ENCODE results near the gene SEC11A.
"Not testable (repeated sequence)": the region's sequence is repeated elsewhere in the genome, so short reads cannot be mapped to it uniquely, and the experiment has no call there.

Gene SEC11A

GRCh38 chr15:84716036-84716732 is at the start of gene SEC11A:
SEC11A (minus strand) TSS chr15:84716139; CDS start chr15:84716075, 64 bp downstream.
- peak; percentile 90 to 91 for DNase-seq (ENCODE audit: low read depth in 2 of 2)

GRCh38 chr15:84765675-84766074 is 49.7 kb upstream of the SEC11A start:
- DNase-seq (ENCODE audit: low read depth in 2 of 2): no peak

- DNase-seq (ENCODE audit: low read depth in 2 of 2): no peak
Observed at GRCh38 chr15:84764989-84765388, 49.0 kb upstream of the SEC11A start.

GRCh38 chr15:84764585-84764984 is 48.6 kb upstream of the SEC11A start:
- no peak for DNase-seq (ENCODE audit: low read depth in 2 of 2)

GRCh38 chr15:84762840-84763572 is 47.1 kb upstream of the SEC11A start:
- no peak for DNase-seq (ENCODE audit: low read depth in 2 of 2)

- no peak for DNase-seq (ENCODE audit: low read depth in 2 of 2)
Observed at GRCh38 chr15:84761607-84762131, 45.7 kb upstream of the SEC11A start.

- DNase-seq (ENCODE audit: low read depth in 2 of 2): no peak
Observed at GRCh38 chr15:84760219-84760618, 44.3 kb upstream of the SEC11A start.

- no peak for DNase-seq (ENCODE audit: low read depth in 2 of 2)
Observed at GRCh38 chr15:84759018-84759417, 43.1 kb upstream of the SEC11A start.

GRCh38 chr15:84755736-84756527 is 40.0 kb upstream of the SEC11A start:
- DNase-seq (ENCODE audit: low read depth in 2 of 2): no peak

GRCh38 chr15:84754889-84755288 is 39.0 kb upstream of the SEC11A start:
- DNase-seq (ENCODE audit: low read depth in 2 of 2): not testable (repeated sequence)

- DNase-seq (ENCODE audit: low read depth in 2 of 2): no peak
Observed at GRCh38 chr15:84752700-84753099, 36.8 kb upstream of the SEC11A start.

- no peak for DNase-seq (ENCODE audit: low read depth in 2 of 2)
Observed at GRCh38 chr15:84752195-84752594, 36.3 kb upstream of the SEC11A start.

- not testable (repeated sequence) for DNase-seq (ENCODE audit: low read depth in 2 of 2)
Observed at GRCh38 chr15:84751721-84752120, 35.8 kb upstream of the SEC11A start.

- DNase-seq (ENCODE audit: low read depth in 2 of 2): no peak
Observed at GRCh38 chr15:84750583-84751092, 34.7 kb upstream of the SEC11A start.

GRCh38 chr15:84749111-84749991 is 33.4 kb upstream of the SEC11A start:
- peak in 1 of 2 donors; percentile 30 for DNase-seq (ENCODE audit: low read depth in 2 of 2)

GRCh38 chr15:84748274-84749110 is 32.6 kb upstream of the SEC11A start, which contains the start of gene ZNF592:
ZNF592 (plus strand) TSS chr15:84748592; CDS start chr15:84782676, 34,084 bp downstream.
- DNase-seq (ENCODE audit: low read depth in 2 of 2): peak; percentile 64 to 72

- DNase-seq (ENCODE audit: low read depth in 2 of 2): peak; percentile 60 to 64
Observed at GRCh38 chr15:84747416-84748273, 31.7 kb upstream of the SEC11A start.

- no peak for DNase-seq (ENCODE audit: low read depth in 2 of 2)
Observed at GRCh38 chr15:84741121-84741520, 25.2 kb upstream of the SEC11A start.

- no peak for DNase-seq (ENCODE audit: low read depth in 2 of 2)
Observed at GRCh38 chr15:84740691-84741090, 24.8 kb upstream of the SEC11A start.

Measured in stimulated activated CD8-positive, alpha-beta memory T cell treated with anti-CD3 and anti-CD28 coated beads, Interleukin-15, amount 100 ng/mL, for 48 hours (primary cell).